PFSK-1 (cell line): ENCODE measurements around the gene ZNF407.

Experiments used
- POLR2AphosphoS5 ChIP-seq: IDR thresholded peaks from 2 replicates; pipeline ENCODE4 v1.6.1; 2012; ENCODE audit warnings: low read depth, mild to moderate bottlenecking, control low read depth, low read length, moderate library complexity
- SIN3A ChIP-seq: IDR thresholded peaks from 2 replicates; pipeline ENCODE4 v1.6.1; 2012; ENCODE audit warnings: mild to moderate bottlenecking, low read length, moderate library complexity, borderline replicate concordance; ENCODE audit not compliant: insufficient read depth
- TAF1 ChIP-seq: IDR thresholded peaks from 2 replicates; pipeline ENCODE4 v1.6.1; 2012; ENCODE audit warnings: low read length, control low read depth, borderline replicate concordance; ENCODE audit not compliant: insufficient read depth
- TF ChIP-seq, protein P1 (sequence below), 2 experiments: IDR thresholded peaks; 2 replicates each; pipeline versions ENCODE4 v1.6.1 to v1.8.0; 2011 to 2012; ENCODE audit warnings: low read depth in 2 of 2, low read length in 2 of 2, control low read depth in 1 of 2, inconsistent platforms in 1 of 2, mild to moderate bottlenecking in 1 of 2, moderate library complexity in 1 of 2; ENCODE audit not compliant: insufficient read depth in 1 of 2

DNA sequence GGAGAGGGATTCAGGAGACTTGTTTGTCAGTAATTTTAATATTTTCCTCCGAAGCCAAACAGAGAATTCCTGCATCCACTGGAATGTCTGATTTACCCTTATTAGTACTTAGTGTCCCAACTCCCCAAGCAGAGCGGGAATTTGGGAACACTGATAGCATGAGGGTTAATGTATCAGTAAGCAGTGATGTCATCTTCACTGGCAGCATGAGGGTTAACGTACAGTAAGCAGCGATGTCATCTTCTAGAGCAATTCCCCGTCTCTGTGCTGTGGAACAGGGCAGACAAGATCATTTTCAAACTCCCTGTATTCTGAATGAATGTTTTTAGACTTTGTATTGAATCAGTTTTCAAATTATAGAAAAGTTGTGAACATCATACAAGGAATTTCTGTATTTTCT is 228.9 kb downstream of the ZNF407 start:
- TF ChIP-seq TAF1 (no peak), POLR2AphosphoS5 (no peak), SIN3A (no peak)
- TF ChIP-seq, protein P1, sequence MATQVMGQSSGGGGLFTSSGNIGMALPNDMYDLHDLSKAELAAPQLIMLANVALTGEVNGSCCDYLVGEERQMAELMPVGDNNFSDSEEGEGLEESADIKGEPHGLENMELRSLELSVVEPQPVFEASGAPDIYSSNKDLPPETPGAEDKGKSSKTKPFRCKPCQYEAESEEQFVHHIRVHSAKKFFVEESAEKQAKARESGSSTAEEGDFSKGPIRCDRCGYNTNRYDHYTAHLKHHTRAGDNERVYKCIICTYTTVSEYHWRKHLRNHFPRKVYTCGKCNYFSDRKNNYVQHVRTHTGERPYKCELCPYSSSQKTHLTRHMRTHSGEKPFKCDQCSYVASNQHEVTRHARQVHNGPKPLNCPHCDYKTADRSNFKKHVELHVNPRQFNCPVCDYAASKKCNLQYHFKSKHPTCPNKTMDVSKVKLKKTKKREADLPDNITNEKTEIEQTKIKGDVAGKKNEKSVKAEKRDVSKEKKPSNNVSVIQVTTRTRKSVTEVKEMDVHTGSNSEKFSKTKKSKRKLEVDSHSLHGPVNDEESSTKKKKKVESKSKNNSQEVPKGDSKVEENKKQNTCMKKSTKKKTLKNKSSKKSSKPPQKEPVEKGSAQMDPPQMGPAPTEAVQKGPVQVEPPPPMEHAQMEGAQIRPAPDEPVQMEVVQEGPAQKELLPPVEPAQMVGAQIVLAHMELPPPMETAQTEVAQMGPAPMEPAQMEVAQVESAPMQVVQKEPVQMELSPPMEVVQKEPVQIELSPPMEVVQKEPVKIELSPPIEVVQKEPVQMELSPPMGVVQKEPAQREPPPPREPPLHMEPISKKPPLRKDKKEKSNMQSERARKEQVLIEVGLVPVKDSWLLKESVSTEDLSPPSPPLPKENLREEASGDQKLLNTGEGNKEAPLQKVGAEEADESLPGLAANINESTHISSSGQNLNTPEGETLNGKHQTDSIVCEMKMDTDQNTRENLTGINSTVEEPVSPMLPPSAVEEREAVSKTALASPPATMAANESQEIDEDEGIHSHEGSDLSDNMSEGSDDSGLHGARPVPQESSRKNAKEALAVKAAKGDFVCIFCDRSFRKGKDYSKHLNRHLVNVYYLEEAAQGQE (IDR thresholded peaks at IDR 0.05; ENCODE audit: insufficient read depth in 1 of 2, low read depth in 2 of 2, low read length in 2 of 2): no peak
